ACC112 (cell line): Measurements from ENCODE around the gene KRT14.

Source experiments
- H2AFZ ChIP-seq: fragments of 200-600 bp; sonication (generic); one replicate; pipeline ENCODE4 v1.6.0; 2017; ENCODE audit warnings: antibody characterized with exemption, low read length; ENCODE audit not compliant: unreplicated experiment
- H3K27ac ChIP-seq: fragments of 200-600 bp; sonication (generic); 2 replicates; pipeline ENCODE4 v1.5.1; 2014; ENCODE audit warnings: low read depth, mild to moderate bottlenecking, antibody characterized with exemption, low read length, moderate library complexity
- H3K27me3 ChIP-seq: fragments of 200-600 bp; sonication (generic); 2 replicates; pipeline ENCODE4 v1.6.1; 2014; ENCODE audit warnings: mild to moderate bottlenecking, antibody characterized with exemption, low read length, moderate library complexity, mixed read lengths; ENCODE audit not compliant: insufficient read depth
- H3K36me3 ChIP-seq: fragments of 200-600 bp; sonication (generic); 2 replicates; pipeline ENCODE4 v1.6.1; 2016; ENCODE audit warnings: mild to moderate bottlenecking, antibody characterized with exemption, low read length, moderate library complexity, mixed read lengths; ENCODE audit not compliant: insufficient read depth
- H3K4me1 ChIP-seq: fragments of 200-600 bp; sonication (generic); one replicate; pipeline ENCODE4 v1.6.1; 2016; ENCODE audit warnings: low read length, mixed read lengths; ENCODE audit not compliant: insufficient read depth, unreplicated experiment, control insufficient read depth
- H3K4me3 ChIP-seq: fragments of 200-600 bp; sonication (generic); 2 replicates; pipeline ENCODE4 v1.5.1; 2014; ENCODE audit warnings: mild to moderate bottlenecking, low read depth, low read length
- H3K79me2 ChIP-seq: fragments of 200-600 bp; sonication (generic); one replicate; pipeline ENCODE4 v1.6.0; 2016; ENCODE audit warnings: low read length; ENCODE audit not compliant: control insufficient read depth, unreplicated experiment, insufficient read depth

KRT14 gene

GRCh38 chr17:41586863-41587495 lies at the start of gene KRT14:
TSS of gene KRT14 (minus strand) at chr17:41586895. CDS start at chr17:41586834, 61 bp downstream.
- no peaks in the 10 kb centered on the region for H3K79me2 ChIP-seq
- H3K4me3 ChIP-seq = no peak within 1 kb of the TSS
- no peaks in the 10 kb centered on the region for H3K36me3 ChIP-seq
- peaks cover 19% of the 10 kb centered on the region; the same call in 1 of the 2 replicates for H3K27me3 ChIP-seq
- no peak within 1 kb of the TSS for H3K27ac ChIP-seq
- H2AFZ ChIP-seq = no peak within 1 kb of the TSS
- H3K4me1 ChIP-seq = no peaks in the 10 kb centered on the region

DNA sequence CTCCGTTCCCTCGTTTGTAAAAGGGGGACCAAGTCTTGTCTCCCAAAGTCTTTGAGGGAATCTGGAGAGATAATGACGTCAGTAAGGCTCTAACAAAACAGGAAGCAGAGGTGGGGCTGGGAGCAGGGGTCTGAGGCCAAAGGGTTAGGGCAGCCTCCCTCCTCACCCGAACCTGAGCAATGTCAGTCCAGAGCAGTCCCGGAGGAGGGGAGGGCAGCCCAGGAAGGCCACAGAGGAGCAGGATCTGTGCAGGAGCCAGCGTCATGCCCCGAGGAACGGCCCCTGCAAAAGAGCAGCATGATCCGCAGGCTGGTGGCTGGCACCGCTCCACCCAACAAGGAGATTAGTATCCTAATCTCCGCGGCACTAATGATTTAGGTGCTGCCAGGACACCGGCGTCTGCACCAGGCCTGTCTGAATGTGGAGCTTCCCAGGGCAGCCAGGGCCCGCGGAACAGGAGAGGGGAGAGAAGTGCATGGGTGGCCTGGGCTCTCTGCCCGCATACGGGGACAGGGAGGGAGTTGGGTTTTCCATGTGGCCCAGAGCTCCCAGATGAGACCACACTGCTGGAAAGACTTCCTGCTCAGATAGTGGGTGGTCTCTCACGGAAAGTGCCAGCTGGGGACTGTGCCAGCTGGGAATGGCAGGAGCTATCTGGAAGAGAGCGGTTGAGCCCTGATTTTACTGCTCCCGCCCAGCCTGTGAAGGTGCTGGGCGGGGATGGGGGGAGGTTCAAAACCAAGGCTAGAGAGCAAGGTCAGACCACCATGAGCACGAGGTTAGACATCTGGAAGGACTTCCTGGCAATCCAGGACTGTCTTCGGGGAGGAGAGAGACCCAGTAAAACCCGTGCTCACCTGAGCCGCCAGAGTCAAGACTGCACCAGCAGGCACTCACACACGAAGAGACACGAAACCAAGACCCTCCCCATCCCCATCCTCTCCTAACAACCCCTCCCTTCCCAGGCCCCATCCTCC lies 48.7 kb upstream of the KRT14 start:
- Histone ChIP-seq H2AFZ (no peak overlapping the region), H3K4me1 (no peaks in the 10 kb centered on the region), H3K36me3 (no peaks in the 10 kb centered on the region), H3K27ac (no peak overlapping the region), H3K27me3 (no peaks in the 10 kb centered on the region), H3K79me2 (no peaks in the 10 kb centered on the region), H3K4me3 (no peak overlapping the region)

DNA sequence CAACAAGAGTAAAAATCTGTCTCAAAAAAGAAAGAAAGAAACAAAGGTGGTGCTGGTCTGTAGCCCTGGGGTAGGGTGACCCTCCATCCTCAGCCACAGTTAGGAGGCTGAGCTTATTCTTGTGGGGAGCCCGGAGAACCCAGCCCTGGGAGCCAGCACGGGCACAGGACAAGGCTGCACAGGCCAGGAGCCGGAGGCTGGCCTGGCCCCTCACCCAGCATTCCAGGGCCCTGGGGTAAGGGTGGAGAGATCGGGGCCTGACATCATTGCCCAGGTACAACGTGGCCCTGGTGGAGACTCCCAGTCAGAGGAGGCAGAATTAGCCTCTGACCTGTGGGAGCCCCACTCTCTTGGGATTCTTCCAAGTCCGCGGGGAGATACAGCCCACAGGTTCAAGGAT lies 47.9 kb upstream of the KRT14 start:
- Histone ChIP-seq H3K36me3 (no peaks in the 10 kb centered on the region), H3K4me3 (no peak overlapping the region), H3K4me1 (no peaks in the 10 kb centered on the region), H3K27ac (no peak overlapping the region), H3K79me2 (no peaks in the 10 kb centered on the region), H2AFZ (no peak overlapping the region), H3K27me3 (no peaks in the 10 kb centered on the region)

- Histone ChIP-seq H3K4me3 (no peak overlapping the region), H3K4me1 (no peaks in the 10 kb centered on the region), H3K27ac (no peak overlapping the region), H2AFZ (no peak overlapping the region), H3K36me3 (no peaks in the 10 kb centered on the region), H3K79me2 (no peaks in the 10 kb centered on the region), H3K27me3 (no peaks in the 10 kb centered on the region)
Observed at GRCh38 chr17:41633556-41634199, 47.0 kb upstream of the KRT14 start.

- no peaks in the 10 kb centered on the region for H3K27me3 ChIP-seq
- H3K79me2 ChIP-seq = no peaks in the 10 kb centered on the region
- no peak overlapping the region for H2AFZ ChIP-seq
- H3K4me1 ChIP-seq = no peaks in the 10 kb centered on the region
- H3K36me3 ChIP-seq = no peaks in the 10 kb centered on the region
- no peak overlapping the region for H3K27ac ChIP-seq
- H3K4me3 ChIP-seq = no peak overlapping the region
Observed at GRCh38 chr17:41632482-41633105, 45.9 kb upstream of the KRT14 start.

GRCh38 chr17:41631898-41632285 lies 45.2 kb upstream of the KRT14 start:
- H3K27me3 ChIP-seq = no peaks in the 10 kb centered on the region
- H2AFZ ChIP-seq = no peak overlapping the region
- H3K79me2 ChIP-seq = no peaks in the 10 kb centered on the region
- H3K4me3 ChIP-seq = no peak overlapping the region
- H3K4me1 ChIP-seq = no peaks in the 10 kb centered on the region
- H3K36me3 ChIP-seq = no peaks in the 10 kb centered on the region
- no peak overlapping the region for H3K27ac ChIP-seq

DNA sequence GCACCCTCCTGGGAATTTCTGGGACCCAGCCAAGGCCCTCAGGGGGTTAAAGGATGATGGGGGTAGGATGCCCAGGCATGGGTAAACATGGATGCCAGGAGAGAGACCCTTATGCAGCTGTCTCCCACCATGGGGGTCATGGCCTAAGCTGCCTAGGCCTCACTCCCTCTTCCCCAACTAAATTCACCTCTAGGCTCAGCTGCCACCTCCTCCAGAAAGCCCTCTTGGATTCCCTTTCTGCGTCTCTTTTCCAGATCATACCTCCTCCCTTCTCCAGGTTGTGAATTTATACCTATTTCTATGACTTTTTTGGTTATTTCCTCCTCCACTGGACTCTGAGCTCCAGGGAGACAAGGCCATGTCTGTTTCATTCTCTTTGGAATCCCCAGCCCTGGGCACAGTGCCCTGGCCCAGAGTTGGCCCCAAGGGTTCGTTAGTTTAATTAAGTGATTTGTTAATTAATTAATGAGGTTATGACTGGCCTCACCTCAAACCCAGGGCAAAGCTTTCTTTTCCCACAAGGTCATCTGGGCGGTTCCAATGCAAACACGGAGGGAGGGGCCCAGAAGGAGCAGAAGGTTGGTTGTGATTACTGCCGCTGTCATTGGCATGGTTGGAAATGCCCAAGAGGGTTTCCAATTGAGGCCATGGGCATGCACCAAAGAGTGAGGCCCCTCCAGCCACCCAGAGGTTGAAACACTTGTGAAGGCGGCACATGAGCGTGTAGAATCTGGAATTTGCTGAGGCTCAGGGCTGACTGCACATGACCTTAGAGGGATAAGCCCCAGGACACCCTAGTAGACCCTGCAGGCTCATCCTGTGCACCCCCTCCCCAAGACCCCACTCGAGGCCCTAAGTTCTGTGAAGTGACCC lies 44.6 kb upstream of the KRT14 start:
- Histone ChIP-seq H3K27ac (no peak overlapping the region), H3K79me2 (no peaks in the 10 kb centered on the region), H2AFZ (no peak overlapping the region), H3K36me3 (no peaks in the 10 kb centered on the region), H3K4me3 (no peak overlapping the region), H3K27me3 (no peaks in the 10 kb centered on the region), H3K4me1 (no peaks in the 10 kb centered on the region)

DNA sequence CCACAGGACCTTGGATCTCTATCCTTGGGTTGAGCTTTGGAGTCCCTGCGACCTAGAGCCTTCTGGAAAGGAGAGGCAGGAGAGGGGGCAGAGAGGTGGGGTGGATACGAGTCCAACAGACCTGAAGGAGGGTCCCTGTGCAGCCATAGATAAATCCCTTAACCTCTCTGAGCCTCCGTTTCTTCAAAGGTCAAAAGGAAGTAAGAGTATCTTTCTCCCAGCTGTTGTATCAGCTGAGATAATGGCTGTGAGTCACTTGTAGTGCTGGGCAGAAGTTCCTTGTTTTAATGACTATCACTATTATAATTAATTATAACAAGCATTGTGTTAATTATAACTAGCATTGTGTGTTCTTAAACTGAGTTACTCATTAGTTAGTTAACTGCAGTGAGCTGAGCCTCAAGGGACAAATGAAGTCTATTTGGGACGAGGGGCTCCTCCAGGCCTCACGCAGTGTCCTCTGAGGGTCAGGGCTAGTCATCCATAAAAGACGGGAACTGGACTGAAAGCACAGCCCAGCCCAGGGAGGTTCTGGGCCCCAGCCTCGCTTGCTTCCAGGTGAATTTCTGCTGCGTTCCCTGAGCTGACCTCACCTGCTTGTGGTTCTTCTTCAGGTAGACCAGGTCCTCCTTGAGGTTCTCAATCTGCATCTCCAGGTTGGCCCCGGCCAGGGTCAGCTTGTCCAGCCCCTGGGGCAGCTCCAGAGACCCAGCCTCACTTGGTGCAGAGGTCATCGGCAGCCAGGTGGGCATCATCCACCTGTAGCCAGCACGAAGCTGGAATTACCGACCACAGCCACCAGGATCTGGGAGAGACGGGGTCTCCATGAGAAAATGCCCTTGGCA lies 43.4 kb upstream of the KRT14 start:
- H3K36me3 ChIP-seq = no peaks in the 10 kb centered on the region
- H2AFZ ChIP-seq = no peak overlapping the region

GRCh38 chr17:41629316-41629715 lies 42.6 kb upstream of the KRT14 start:
- Histone ChIP-seq H3K27me3 (no peaks in the 10 kb centered on the region), H3K79me2 (no peaks in the 10 kb centered on the region), H3K36me3 (no peaks in the 10 kb centered on the region), H3K4me3 (no peak overlapping the region), H3K4me1 (no peaks in the 10 kb centered on the region), H2AFZ (no peak overlapping the region), H3K27ac (no peak overlapping the region)

More for the DNA sequence above, 43.4 kb upstream of the KRT14 start:
- no peaks in the 10 kb centered on the region for H3K27me3 ChIP-seq
- no peak overlapping the region for H3K27ac ChIP-seq
- no peaks in the 10 kb centered on the region for H3K79me2 ChIP-seq
- no peaks in the 10 kb centered on the region for H3K4me1 ChIP-seq
- H3K4me3 ChIP-seq = no peak overlapping the region
